IgD-negative memory B cell (primary cell): ENCODE results near the gene TLK2. TPM values are rescaled to one million over a fixed set of nuclear protein-coding genes. Genes with fewer than 3 reads are reported as not detected.
"Not testable (repeated sequence)": the region's sequence is repeated elsewhere in the genome, so short reads cannot be mapped to it uniquely, and the experiment has no call there.

Source experiments
- H3K27ac Mint-ChIP-seq, 3 donors: one replicate each; pipeline ENCODE4 v1.8.0; 2020 to 2022; ENCODE audit warnings: mild to moderate bottlenecking in 3 of 3, mixed read lengths in 3 of 3, moderate library complexity in 1 of 3
- H3K27me3 Mint-ChIP-seq: one replicate; pipeline ENCODE4 v1.8.0; 2021; ENCODE audit warnings: mixed read lengths
- H3K36me3 Mint-ChIP-seq: one replicate; pipeline ENCODE4 v1.8.0; 2020; ENCODE audit warnings: mild to moderate bottlenecking, mixed read lengths
- H3K4me1 Mint-ChIP-seq, 3 donors: one replicate each; pipeline ENCODE4 v1.8.0; 2020 to 2022; ENCODE audit warnings: mixed read lengths in 3 of 3, mild to moderate bottlenecking in 1 of 3
- H3K4me3 Mint-ChIP-seq, 4 donors: one replicate each; pipeline ENCODE4 v1.8.0; 2020 to 2022; ENCODE audit warnings: mild to moderate bottlenecking in 4 of 4, mixed read lengths in 4 of 4, moderate library complexity in 3 of 4
- H3K9me3 Mint-ChIP-seq, 3 donors: one replicate each; pipeline ENCODE4 v1.8.0; 2020 to 2021; ENCODE audit warnings: mixed read lengths in 3 of 3, mild to moderate bottlenecking in 1 of 3
- polyA plus RNA-seq: library from polyadenylated mRNA; unstranded; fragments of 300-500 nt; fragmentation: Illumina TruSeq; gene quantifications from one replicate; pipeline ENCODE4 v1.2.3, GENCODE V29; 2021

Gene TLK2
- polyA plus RNA-seq, 1 donor from 2014 or later, result 12.1 TPM

GRCh38 chr17:62595484-62595883, 116.9 kb downstream of the TLK2 start:
- Mint-ChIP-seq H3K36me3 (peaks cover 11% of the 10 kb centered on the region), H3K9me3 (peaks cover 0 to 3% (median 0%) of the 10 kb centered on the region in 3 donors), H3K27ac (no peak overlapping the region), H3K4me1 (no peaks in the 10 kb centered on the region), H3K27me3 (no peaks in the 10 kb centered on the region), H3K4me3 (no peak overlapping the region)

GRCh38 chr17:62596662-62597061, 118.0 kb downstream of the TLK2 start:
- Mint-ChIP-seq H3K4me3 (no peak overlapping the region), H3K4me1 (no peaks in the 10 kb centered on the region), H3K27ac (peak overlapping the region in 1 of 3 donors; percentile 51), H3K9me3 (peaks cover 0 to 3% (median 0%) of the 10 kb centered on the region in 3 donors), H3K27me3 (no peaks in the 10 kb centered on the region), H3K36me3 (peaks cover 11% of the 10 kb centered on the region)

GRCh38 chr17:62597150-62597549, 118.5 kb downstream of the TLK2 start:
- Mint-ChIP-seq H3K36me3 (peaks cover 11% of the 10 kb centered on the region), H3K9me3 (peaks cover 0 to 3% (median 0%) of the 10 kb centered on the region in 3 donors), H3K27ac (no peak overlapping the region)

GRCh38 chr17:62597920-62598319, 119.3 kb downstream of the TLK2 start:
- Mint-ChIP-seq H3K4me1 (no peaks in the 10 kb centered on the region), H3K4me3 (no peak overlapping the region), H3K9me3 (peaks cover 0 to 3% (median 0%) of the 10 kb centered on the region in 3 donors), H3K27ac (no peak overlapping the region), H3K36me3 (peaks cover 15% of the 10 kb centered on the region), H3K27me3 (no peaks in the 10 kb centered on the region)

More at GRCh38 chr17:62597150-62597549, 118.5 kb downstream of the TLK2 start:
- Mint-ChIP-seq H3K4me3 (no peak overlapping the region), H3K4me1 (no peaks in the 10 kb centered on the region), H3K27me3 (no peaks in the 10 kb centered on the region)

GRCh38 chr17:62599964-62600657, 121.5 kb downstream of the TLK2 start:
- Mint-ChIP-seq H3K36me3 (peaks cover 16% of the 10 kb centered on the region), H3K4me3 (no peak overlapping the region), H3K4me1 (no peaks in the 10 kb centered on the region), H3K9me3 (peaks cover 0 to 3% (median 0%) of the 10 kb centered on the region in 3 donors), H3K27me3 (no peaks in the 10 kb centered on the region), H3K27ac (no peak overlapping the region)

- peaks cover 19% of the 10 kb centered on the region for H3K36me3 Mint-ChIP-seq
- no peak overlapping the region for H3K27ac Mint-ChIP-seq
- no peaks in the 10 kb centered on the region for H3K4me1 Mint-ChIP-seq
- peaks cover 0 to 3% (median 0%) of the 10 kb centered on the region in 3 donors for H3K9me3 Mint-ChIP-seq
- no peaks in the 10 kb centered on the region for H3K27me3 Mint-ChIP-seq
- H3K4me3 Mint-ChIP-seq, result no peak overlapping the region
Observed at GRCh38 chr17:62600805-62601204, 122.2 kb downstream of the TLK2 start.

- peaks cover 0 to 3% (median 0%) of the 10 kb centered on the region in 3 donors for H3K9me3 Mint-ChIP-seq
- no peaks in the 10 kb centered on the region for H3K4me1 Mint-ChIP-seq
- no peak overlapping the region for H3K4me3 Mint-ChIP-seq
- H3K36me3 Mint-ChIP-seq, result peaks cover 18% of the 10 kb centered on the region
- H3K27me3 Mint-ChIP-seq, result no peaks in the 10 kb centered on the region
- H3K27ac Mint-ChIP-seq, result no peak overlapping the region
Observed at GRCh38 chr17:62601471-62601870, 122.8 kb downstream of the TLK2 start.

GRCh38 chr17:62603783-62604182, 125.2 kb downstream of the TLK2 start:
- H3K4me1 Mint-ChIP-seq, result not testable (repeated sequence)

GRCh38 chr17:62605588-62605987, 127.0 kb downstream of the TLK2 start:
- H3K9me3 Mint-ChIP-seq, result no peaks in the 10 kb centered on the region
- peaks cover 2 to 4% (median 4%) of the 10 kb centered on the region in 3 donors for H3K4me1 Mint-ChIP-seq
- no peak overlapping the region for H3K4me3 Mint-ChIP-seq
- H3K27me3 Mint-ChIP-seq, result no peaks in the 10 kb centered on the region
- peaks cover 17% of the 10 kb centered on the region for H3K36me3 Mint-ChIP-seq
- H3K27ac Mint-ChIP-seq, result no peak overlapping the region

More at GRCh38 chr17:62603783-62604182, 125.2 kb downstream of the TLK2 start:
- peaks cover 17% of the 10 kb centered on the region for H3K36me3 Mint-ChIP-seq
- not testable (repeated sequence) for H3K9me3 Mint-ChIP-seq, H3K27ac Mint-ChIP-seq, H3K27me3 Mint-ChIP-seq, H3K4me3 Mint-ChIP-seq

- peaks cover 7 to 18% (median 14%) of the 10 kb centered on the region in 3 donors for H3K4me1 Mint-ChIP-seq
- peak overlapping the region; percentile 29 to 91 (median 65) for H3K27ac Mint-ChIP-seq
- H3K4me3 Mint-ChIP-seq, result peak overlapping the region in 3 of 4 donors; percentile 27 to 83 (median 52)
- peaks cover 9% of the 10 kb centered on the region for H3K36me3 Mint-ChIP-seq
- no peaks in the 10 kb centered on the region for H3K9me3 Mint-ChIP-seq
- no peaks in the 10 kb centered on the region for H3K27me3 Mint-ChIP-seq
Observed at GRCh38 chr17:62611292-62611691, 132.7 kb downstream of the TLK2 start.

- Mint-ChIP-seq H3K36me3 (peaks cover 9% of the 10 kb centered on the region), H3K4me1 (peaks cover 7 to 18% (median 14%) of the 10 kb centered on the region in 3 donors), H3K27me3 (no peaks in the 10 kb centered on the region), H3K9me3 (no peaks in the 10 kb centered on the region), H3K27ac (peak overlapping the region; percentile 65 to 91 (median 84)), H3K4me3 (peak overlapping the region in 3 of 4 donors; percentile 20 to 83 (median 27))
Observed at GRCh38 chr17:62611728-62612127, 133.1 kb downstream of the TLK2 start.

- not testable (repeated sequence) for H3K4me3 Mint-ChIP-seq, H3K9me3 Mint-ChIP-seq, H3K36me3 Mint-ChIP-seq, H3K27me3 Mint-ChIP-seq
- peaks cover 7 to 18% (median 14%) of the 10 kb centered on the region in 3 donors for H3K4me1 Mint-ChIP-seq
- H3K27ac Mint-ChIP-seq, result peak overlapping the region in 2 of 3 donors; percentile 65 to 84
Observed at GRCh38 chr17:62612289-62612688, 133.7 kb downstream of the TLK2 start.

- not testable (repeated sequence) for H3K27ac Mint-ChIP-seq, H3K4me3 Mint-ChIP-seq, H3K27me3 Mint-ChIP-seq, H3K36me3 Mint-ChIP-seq, H3K9me3 Mint-ChIP-seq
- peaks cover 7 to 18% (median 14%) of the 10 kb centered on the region in 3 donors for H3K4me1 Mint-ChIP-seq
Observed at GRCh38 chr17:62613095-62613494, 134.5 kb downstream of the TLK2 start.

GRCh38 chr17:62614142-62614541, 135.5 kb downstream of the TLK2 start:
- H3K4me3 Mint-ChIP-seq, result no peak overlapping the region
- peaks cover 7 to 18% (median 14%) of the 10 kb centered on the region in 3 donors for H3K4me1 Mint-ChIP-seq
- H3K27me3 Mint-ChIP-seq, result no peaks in the 10 kb centered on the region
- H3K27ac Mint-ChIP-seq, result no peak overlapping the region
- H3K9me3 Mint-ChIP-seq, result no peaks in the 10 kb centered on the region
- peaks cover 4% of the 10 kb centered on the region for H3K36me3 Mint-ChIP-seq

GRCh38 chr17:62615503-62615902, 136.9 kb downstream of the TLK2 start:
- peaks cover 4% of the 10 kb centered on the region for H3K36me3 Mint-ChIP-seq
- H3K4me3 Mint-ChIP-seq, result no peak overlapping the region
- peaks cover 6 to 15% (median 11%) of the 10 kb centered on the region in 3 donors for H3K4me1 Mint-ChIP-seq
- no peak overlapping the region for H3K27ac Mint-ChIP-seq
- H3K9me3 Mint-ChIP-seq, result no peaks in the 10 kb centered on the region
- H3K27me3 Mint-ChIP-seq, result no peaks in the 10 kb centered on the region
